HG03060 (cell line): ENCODE measurements around the gene MAVS.

Source experiments
- ATAC-seq: cut with Tn5 transposase; IDR thresholded peaks from one replicate; pipeline ENCODE4 v1.9.1; 2021; ENCODE audit warnings: low read depth, moderate number of reproducible peaks; ENCODE audit not compliant: unreplicated experiment

The MAVS gene

DNA sequence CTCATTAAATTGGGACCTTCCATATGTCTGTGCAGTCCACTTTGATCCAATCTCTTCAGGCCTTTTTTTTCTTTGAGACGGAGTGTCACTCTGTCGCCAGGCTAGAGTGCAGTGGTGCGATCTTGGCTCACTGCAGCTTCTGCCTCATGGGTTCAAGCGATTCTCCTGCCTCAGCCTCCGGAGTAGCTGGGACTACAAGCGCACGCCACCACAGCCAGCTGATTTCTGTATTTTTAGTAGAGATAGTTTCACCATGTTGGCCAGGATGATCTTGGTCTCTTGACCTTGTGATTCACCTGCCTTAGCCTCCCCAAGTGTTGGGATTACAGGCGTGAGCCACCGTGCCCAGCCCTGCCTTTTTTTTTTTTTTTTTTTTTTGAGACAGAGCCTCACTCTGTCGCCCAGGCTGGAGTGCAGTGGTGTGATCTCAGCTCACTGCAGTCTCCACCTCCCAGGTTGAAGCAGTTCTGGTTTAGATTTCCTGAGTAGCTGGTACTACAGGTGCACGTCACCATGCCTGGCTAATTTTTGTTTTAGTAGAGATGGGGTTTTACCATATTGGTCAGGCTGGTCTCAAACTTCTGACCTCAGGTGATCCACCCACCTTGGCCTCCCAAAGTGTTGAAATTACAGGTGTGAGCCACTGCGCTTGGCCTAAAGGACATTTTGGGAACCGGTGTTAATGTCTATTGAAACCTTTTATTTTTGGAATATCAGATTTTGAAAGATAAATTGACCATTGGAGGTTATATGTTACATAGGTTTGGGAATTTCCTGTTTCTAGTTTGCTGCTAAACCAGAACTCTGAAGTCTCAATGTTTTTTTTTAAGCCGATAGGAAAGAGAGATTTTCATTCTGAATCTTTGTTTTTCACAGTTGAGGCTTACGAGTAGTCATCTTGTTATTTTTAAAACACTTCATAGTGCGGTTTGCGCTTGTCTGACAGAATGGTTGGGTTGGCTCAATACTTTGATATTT lies 60.4 kb downstream of the MAVS start:
- peak; percentile 74 for ATAC-seq

DNA sequence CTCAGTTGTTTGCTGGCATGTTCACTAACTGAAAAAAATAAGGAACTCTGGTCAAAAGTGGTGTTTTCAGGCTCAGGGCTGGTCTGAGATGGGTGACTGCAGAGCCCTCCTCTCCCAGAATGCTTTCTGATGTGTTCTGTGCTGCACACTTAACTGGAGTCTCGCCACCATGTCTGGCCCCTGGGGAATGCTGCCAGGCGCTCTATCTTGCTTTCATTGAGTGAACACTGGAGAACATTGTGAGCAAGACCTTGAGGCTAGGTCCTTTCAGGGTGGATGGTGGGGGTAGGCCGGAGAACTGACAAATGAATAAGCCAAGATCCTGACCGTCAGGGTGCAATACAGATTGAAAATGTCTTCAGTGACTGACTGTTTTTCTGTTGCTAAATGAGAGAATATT lies 62.0 kb downstream of the MAVS start:
- ATAC-seq: no peak

DNA sequence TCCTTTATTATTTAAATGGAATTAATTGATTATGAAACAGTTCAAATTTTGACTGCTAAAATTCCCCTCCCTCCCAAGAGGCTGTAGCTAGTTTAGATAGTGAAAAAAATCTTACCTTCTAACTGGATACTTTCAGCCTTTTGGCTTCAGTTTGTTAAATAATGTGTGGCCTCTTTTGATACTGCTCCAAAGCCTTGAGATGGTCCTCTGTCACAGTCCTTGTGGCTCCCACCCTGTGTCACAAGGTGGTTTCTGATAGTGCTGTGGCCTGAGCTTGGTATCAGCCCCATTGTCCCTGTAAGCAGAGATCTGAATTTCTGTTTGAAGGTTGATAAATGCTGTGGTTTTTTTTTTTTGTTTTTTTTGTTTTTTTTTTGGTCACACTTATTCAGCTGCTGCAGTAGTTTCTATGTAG lies 63.3 kb downstream of the MAVS start:
- ATAC-seq: no peak

DNA sequence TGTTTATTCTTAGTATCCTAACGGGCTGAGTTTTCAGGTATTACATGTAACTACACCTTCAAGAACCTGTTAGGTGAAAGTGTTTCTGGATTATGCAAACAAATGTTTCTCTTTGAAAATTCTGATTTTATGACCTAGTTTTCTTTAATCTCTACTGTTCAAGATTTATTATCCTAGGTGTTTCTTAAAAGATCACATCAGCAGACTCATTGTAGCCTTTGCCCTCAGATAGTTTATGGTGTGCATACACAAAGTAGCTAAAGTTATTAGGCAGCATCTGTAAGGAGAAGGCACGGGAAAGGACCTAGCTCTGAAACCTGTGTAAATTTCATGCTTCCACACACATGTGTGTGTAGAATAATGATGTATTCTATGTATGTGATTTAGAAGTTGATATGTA lies 64.2 kb downstream of the MAVS start:
- no peak for ATAC-seq

DNA sequence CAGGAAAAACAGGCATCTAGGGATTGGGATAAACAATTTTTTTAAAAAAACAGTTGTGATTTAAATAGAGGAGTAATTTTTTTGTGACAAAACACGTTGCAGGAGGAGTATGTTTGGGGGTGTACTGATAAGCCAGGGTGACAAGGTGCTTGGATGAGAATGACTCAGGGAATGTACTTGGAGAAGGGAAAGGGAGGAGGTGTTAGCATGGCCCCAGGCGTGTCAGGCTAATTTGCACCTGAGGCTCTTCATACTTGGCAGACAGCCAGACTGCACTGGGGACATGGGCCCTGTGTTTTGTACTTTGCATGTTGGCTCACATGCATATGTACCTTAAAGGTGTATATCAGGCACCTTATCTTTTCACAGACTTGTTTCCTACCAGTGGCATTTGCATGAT lies 65.3 kb downstream of the MAVS start:
- no peak for ATAC-seq

DNA sequence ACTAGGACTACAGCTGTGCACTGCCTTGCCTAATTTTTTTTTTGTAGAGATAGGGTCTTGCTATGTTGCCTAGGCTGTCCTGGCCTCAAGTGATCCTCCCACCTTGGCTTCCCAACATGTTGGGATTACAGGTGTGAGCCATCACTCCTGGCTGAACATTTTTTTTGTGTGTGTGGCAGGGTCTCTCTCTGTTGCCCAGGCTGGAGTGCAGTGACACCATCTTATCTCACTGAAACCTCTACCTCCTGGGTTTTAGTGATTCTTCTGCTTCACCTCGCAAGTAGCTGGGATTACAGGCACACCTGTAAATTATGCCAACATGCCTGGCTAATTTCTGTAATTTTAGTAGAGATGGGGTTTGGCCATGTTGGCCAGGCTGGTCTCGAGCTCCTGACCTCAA lies 67.8 kb downstream of the MAVS start:
- no peak for ATAC-seq

DNA sequence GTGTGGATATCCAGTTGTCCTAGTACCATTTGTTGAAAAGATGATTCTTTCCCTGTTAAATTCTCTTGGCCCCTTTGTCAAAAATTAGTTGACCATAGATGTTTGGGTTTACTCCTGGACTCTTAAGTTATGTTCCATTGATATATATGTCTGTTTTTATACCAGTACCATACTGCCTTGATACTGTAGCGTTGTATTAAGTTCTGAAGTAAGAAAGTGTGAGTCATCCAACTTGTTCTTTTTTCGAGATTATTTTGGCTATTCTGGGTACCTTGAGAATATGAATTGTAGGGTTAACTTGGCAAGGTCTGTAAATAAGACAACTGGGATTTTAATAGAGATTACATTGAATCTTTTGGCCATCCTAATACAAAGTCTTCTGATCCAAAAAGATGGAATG lies 69.1 kb downstream of the MAVS start:
- ATAC-seq: no peak

DNA sequence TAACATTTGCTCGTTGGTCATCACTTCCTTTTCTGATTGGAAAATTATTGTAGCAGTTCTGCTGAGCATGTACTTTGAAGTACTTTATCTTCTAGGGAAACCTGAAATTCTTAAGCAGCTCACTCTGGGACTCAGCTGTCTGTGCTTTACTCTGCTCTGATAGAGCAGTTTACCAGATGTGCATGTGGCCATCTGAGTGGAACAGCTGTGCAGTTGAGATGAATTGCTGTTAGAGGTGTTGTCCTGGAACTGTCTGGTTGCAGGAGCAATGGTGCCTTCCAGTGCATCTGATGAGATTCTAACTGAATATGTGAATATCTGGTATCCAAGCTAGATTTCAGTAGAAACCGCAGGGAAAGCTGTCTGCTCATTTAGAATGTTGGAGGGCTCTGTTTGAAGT lies 69.7 kb downstream of the MAVS start:
- no peak for ATAC-seq

DNA sequence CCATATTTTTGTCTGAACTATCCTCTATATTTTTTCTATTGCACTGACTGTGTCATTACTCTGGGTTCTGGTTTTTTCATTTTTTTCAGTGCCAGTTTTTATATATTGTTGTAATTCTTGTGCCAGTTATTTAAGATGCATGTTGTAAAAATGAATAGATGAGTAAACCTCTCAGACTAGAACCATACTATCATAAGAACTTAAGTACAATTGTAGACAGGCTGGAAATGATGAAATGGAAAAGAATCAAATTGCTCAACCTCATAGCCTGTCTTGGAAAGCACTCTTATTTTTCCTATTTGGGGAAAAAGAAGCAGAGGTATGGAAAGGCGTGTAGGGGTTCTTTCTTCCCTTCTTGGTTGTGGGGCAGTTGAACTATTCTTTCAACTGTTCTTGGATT lies 72.7 kb downstream of the MAVS start:
- no peak for ATAC-seq

DNA sequence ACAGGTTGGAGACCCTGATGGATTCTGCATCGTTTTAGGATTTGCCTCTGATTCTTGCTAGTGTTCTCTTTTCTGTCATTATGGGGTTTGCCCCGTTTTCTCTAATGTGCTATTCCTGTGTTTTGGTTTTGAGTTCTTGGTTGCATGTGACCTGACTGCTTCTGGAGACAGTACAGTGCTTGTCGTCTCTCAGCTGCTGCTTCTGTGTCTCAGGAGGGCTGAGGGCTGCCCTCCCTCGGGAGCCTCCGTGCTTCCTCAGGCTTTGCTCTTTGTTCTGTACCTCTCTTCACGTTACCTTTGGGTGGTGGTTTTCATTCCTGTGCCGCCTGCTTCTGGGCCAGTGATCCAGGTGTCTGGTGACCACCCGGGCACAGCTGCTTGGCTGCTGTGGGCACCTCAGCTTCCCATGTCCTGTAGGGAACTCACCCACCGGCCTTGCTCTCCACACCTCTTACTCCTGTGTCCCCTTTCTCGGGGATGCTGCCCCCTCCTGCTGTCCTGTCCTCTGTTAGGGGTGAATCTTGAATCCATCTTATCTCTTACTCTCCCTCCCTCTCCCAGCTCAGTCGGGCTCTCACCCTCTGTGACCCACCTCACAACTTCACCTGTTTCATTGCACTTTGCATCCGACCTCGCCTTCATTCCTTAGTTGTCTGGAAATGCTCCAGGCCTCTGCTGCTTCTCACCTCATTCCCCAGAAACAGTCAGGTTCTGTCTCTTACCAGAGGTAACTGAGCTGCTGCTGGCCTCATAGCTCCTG lies 75.8 kb downstream of the MAVS start:
- no peak for ATAC-seq

DNA sequence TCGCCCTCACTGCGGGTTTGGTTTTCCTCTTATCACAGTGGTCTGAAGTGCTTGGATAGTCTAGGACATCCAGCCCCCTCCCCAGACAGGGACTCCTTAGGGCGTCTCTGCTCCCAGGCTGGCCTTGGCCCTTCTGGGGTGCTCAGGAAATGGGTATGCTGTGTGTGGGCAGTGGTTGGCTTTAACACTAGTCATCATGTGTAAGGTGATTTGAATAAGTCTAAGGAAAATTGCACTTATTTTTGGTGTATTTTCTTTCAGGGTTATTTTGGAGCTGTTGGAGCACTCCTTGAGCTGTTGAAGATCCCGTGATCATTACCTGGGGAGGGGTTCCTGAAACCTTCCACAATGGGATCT lies 76.3 kb downstream of the MAVS start:
- no peak for ATAC-seq

DNA sequence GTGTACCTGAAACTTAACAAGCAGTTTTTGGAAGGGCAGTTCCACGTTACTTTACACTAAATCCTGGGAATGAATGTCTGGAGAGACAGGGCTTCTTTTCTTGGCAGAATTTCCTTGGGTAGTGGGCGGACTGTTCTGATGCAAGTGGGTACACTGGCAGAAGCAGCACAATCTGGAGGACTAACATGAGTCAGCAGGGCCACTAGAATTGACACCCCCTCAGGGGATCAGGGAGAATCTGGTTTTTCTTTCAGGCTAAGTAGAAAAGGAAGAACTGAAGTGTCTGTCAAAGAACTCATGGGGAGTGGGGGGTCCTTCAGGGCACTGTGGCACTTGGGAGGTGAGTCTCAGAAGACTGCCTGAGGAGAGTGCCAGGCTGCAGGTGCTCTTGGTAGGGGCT lies 77.2 kb downstream of the MAVS start:
- ATAC-seq: no peak

DNA sequence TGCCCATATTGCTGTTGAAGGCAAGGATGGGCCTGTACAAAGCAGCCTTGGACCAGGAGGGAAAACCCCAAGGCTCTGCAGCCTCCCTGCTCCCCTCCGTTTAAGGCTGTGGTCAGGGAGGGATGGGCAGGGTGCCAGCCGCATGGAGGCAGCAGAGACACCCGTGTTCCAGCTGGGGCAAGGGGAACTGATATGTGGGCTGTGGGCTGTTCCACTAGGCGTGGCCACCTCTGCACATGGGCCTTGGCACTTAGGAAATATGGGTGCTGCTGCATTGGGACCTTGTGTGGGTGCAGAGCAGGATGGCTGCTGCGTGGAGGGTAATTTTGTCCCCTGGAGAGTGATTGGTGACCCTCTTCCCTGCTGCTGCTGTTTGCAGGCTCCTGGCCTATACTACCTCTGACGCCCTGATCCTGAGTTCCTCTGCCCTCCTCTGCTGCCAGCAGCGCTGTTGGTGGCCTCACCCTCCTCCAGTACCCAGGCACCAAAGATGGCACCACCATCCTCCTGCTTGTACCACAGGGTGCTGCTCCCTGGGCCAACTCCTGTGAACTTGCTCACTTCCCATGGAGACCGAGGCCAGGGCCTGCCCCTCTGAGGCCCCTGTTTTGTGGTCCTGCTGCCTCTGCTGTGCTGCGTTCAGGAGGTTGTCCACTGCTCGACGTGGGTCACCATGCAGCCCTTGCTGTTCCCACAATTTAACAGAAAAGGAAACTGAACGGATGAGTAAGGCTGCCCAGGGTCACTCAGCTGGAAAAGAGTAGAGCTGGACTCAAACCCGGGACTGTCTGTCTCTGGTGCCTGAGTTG lies 77.9 kb downstream of the MAVS start:
- no peak for ATAC-seq

DNA sequence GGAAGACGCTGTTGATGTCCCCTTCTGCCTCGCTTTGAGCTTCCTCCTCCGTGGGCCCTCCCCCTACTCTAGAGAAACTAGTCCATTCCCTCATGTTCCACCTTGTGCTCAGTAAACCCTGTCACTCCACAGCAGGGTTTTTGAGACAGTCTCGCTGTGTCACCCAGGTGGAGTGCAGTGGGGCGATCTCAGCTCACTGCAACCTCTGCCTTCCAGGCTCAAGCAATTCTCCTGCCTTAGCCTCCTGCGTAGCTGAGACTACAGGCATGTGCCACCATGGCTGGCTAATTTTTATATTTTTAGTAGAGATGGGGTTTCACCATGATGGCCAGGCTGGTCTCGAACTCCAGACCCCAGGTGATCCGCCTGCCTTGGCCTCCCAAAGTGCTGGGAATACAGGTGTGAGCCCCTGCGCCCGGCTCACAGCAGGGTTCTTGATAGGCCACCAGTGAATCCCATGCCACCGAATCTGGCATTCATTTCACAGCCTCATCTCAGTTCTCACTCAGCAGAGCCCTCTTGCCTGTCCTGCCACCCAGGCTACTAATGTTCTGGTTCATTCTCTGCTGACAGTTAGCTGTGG lies 78.6 kb downstream of the MAVS start:
- ATAC-seq: no peak
